SK-N-SH (cell line): ENCODE results near the gene PUM1. TPM values are rescaled to one million over a fixed set of nuclear protein-coding genes. Genes with fewer than 3 reads are reported as not detected.
A peak's percentile ranks its signal among the peaks of the same experiment; 100 is the strongest.

ENCODE experiments used
- CTCF ChIA-PET: fragments of 300-600, 350-600 bp; formaldehyde crosslinking; extraction: SDS; loops from one replicate; lab custom pipeline; 2021; lab: Yijun Ruan, JAX
- POLR2A ChIA-PET: fragments of 350-600 bp; sonication (Branson Sonifier 250); formaldehyde crosslinking; extraction: SDS; loops from one replicate; lab custom pipeline; 2020; ENCODE audit warnings: antibody characterized with exemption, inconsistent platforms; lab: Yijun Ruan, JAX
- DNase-seq: peaks from one replicate; pipeline ENCODE4 v3.0.0; 2012
- H2AFZ ChIP-seq: fragments of 200-600 bp; sonication (generic); 2 replicates; pipeline ENCODE4 v1.8.1; 2016; ENCODE audit warnings: antibody characterized with exemption, mild to moderate bottlenecking, low read depth
- H3F3A ChIP-seq: fragments of 200-600 bp; sonication (generic); replicated peaks from 2 replicates; pipeline ENCODE3; 2016; ENCODE audit warnings: antibody characterized with exemption, mild to moderate bottlenecking; ENCODE audit not compliant: insufficient read depth
- H3K27ac ChIP-seq, 2 experiments: fragments of 200-500 bp in 1 of 2; fragments of 200-600 bp in 1 of 2; sonication (Bioruptor generic) in 1 of 2; sonication (generic), shearing (Covaris generic) in 1 of 2; 2 replicates each; pipeline versions ENCODE4 v1.5.1 to v1.6.1; 2014 to 2016; ENCODE audit warnings: low read depth in 2 of 2, inconsistent platforms in 1 of 2, low read length in 1 of 2, mild to moderate bottlenecking in 1 of 2, mixed read lengths in 1 of 2
- H3K27me3 ChIP-seq: fragments of 200-600 bp; sonication (generic), shearing (Covaris generic); 2 replicates; pipeline ENCODE4 v1.6.1; 2016; ENCODE audit warnings: mixed run types; ENCODE audit not compliant: insufficient read depth
- H3K36me3 ChIP-seq, 2 experiments: fragments of 200-500 bp in 1 of 2; fragments of 200-600 bp in 1 of 2; sonication (Bioruptor generic) in 1 of 2; sonication (generic) in 1 of 2; replicated peaks in 1 of 2; 2 replicates each; pipeline versions ENCODE3 to v1.5.1; 2014 to 2016; ENCODE audit warnings: low read length in 1 of 2, mild to moderate bottlenecking in 1 of 2; ENCODE audit not compliant: insufficient read depth in 2 of 2, control insufficient read depth in 1 of 2
- H3K4me1 ChIP-seq, 2 experiments: fragments of 200-500 bp in 1 of 2; fragments of 200-600 bp in 1 of 2; sonication (Bioruptor generic) in 1 of 2; sonication (generic), shearing (Covaris generic) in 1 of 2; 2 replicates each; pipeline versions ENCODE4 v1.5.1 to v1.6.1; 2014 to 2016; ENCODE audit warnings: low read depth in 1 of 2, low read length in 1 of 2, mixed run types in 1 of 2; ENCODE audit not compliant: insufficient read depth in 2 of 2, control insufficient read depth in 1 of 2
- H3K4me2 ChIP-seq: fragments of 200-600 bp; sonication (generic), shearing (Covaris generic); 2 replicates; pipeline ENCODE4 v1.6.1; 2017; ENCODE audit warnings: mixed run types
- H3K4me3 ChIP-seq, 2 experiments: fragments of 200-500 bp in 1 of 2; fragments of 200-600 bp in 1 of 2; sonication (Bioruptor generic) in 1 of 2; sonication (generic), shearing (Covaris generic) in 1 of 2; 2 replicates each; pipeline versions ENCODE4 v1.5.1 to v1.8.1; 2014 to 2016; ENCODE audit warnings: low read depth in 2 of 2, inconsistent platforms in 1 of 2, low read length in 1 of 2, mild to moderate bottlenecking in 1 of 2, mixed read lengths in 1 of 2, moderate library complexity in 1 of 2
- H3K79me2 ChIP-seq: fragments of 200-600 bp; sonication (generic); 2 replicates; pipeline ENCODE4 v1.8.1; 2017; ENCODE audit warnings: mild to moderate bottlenecking; ENCODE audit not compliant: insufficient read depth
- H3K9ac ChIP-seq: fragments of 200-600 bp; sonication (generic); 2 replicates; pipeline ENCODE4 v1.6.1; 2017; ENCODE audit warnings: mixed run types
- H3K9me2 ChIP-seq: fragments of 200-600 bp; sonication (generic); 2 replicates; pipeline ENCODE4 v1.6.1; 2017; ENCODE audit warnings: mixed run types
- H3K9me3 ChIP-seq: fragments of 200-600 bp; sonication (generic); 2 replicates; pipeline ENCODE4 v1.6.1; 2017; ENCODE audit warnings: mixed run types, mild to moderate bottlenecking, moderate library complexity
- H4K20me1 ChIP-seq: fragments of 200-600 bp; sonication (generic); 2 replicates; pipeline ENCODE4 v1.6.1; 2017; ENCODE audit warnings: mild to moderate bottlenecking, mixed run types; ENCODE audit not compliant: insufficient read depth
- EP300 ChIP-seq, 2 experiments: IDR thresholded peaks; 2 replicates each; pipeline versions ENCODE4 v1.4.0 to v1.6.1; 2012; ENCODE audit warnings: borderline replicate concordance in 1 of 2, low read depth in 1 of 2, low read length in 1 of 2
- FOSL2 ChIP-seq: IDR thresholded peaks from 2 replicates; pipeline ENCODE4 v1.4.0; 2012; ENCODE audit warnings: low read depth, mild to moderate bottlenecking, moderate library complexity, borderline replicate concordance
- FOXM1 ChIP-seq: IDR thresholded peaks from 2 replicates; pipeline ENCODE4 v1.4.0; 2012; ENCODE audit warnings: low read depth, mild to moderate bottlenecking
- GABPA ChIP-seq: IDR thresholded peaks from 2 replicates; pipeline ENCODE4 v1.4.0; 2012; ENCODE audit warnings: low read depth, mild to moderate bottlenecking
- MAX ChIP-seq: IDR thresholded peaks from 2 replicates; pipeline ENCODE4 v1.4.0; 2012; ENCODE audit warnings: low read depth
- MXI1 ChIP-seq: IDR thresholded peaks from 2 replicates; pipeline ENCODE4 v1.6.1; 2012; ENCODE audit warnings: mild to moderate bottlenecking, low read depth, low read length, improper control_type of control experiment
- NFIC ChIP-seq: IDR thresholded peaks from 2 replicates; pipeline ENCODE4 v1.4.0; 2012; ENCODE audit warnings: borderline replicate concordance
- NRF1 ChIP-seq: IDR thresholded peaks from 2 replicates; pipeline ENCODE4 v1.6.1; 2012; ENCODE audit warnings: low read depth, mild to moderate bottlenecking, low read length
- RAD21 ChIP-seq: IDR thresholded peaks from 2 replicates; pipeline ENCODE4 v1.6.1; 2012; ENCODE audit warnings: mild to moderate bottlenecking, low read length
- RXRA ChIP-seq: IDR thresholded peaks from 2 replicates; pipeline ENCODE4 v1.4.0; 2012; ENCODE audit warnings: low read depth, mild to moderate bottlenecking, borderline replicate concordance
- TCF12 ChIP-seq: IDR thresholded peaks from 2 replicates; pipeline ENCODE4 v1.4.0; 2012
- TEAD4 ChIP-seq: IDR thresholded peaks from 2 replicates; pipeline ENCODE4 v1.4.0; 2012; ENCODE audit warnings: mild to moderate bottlenecking, borderline replicate concordance; ENCODE audit not compliant: insufficient read depth
- USF1 ChIP-seq: IDR thresholded peaks from 2 replicates; pipeline ENCODE4 v1.4.0; 2012; ENCODE audit warnings: low read depth, borderline replicate concordance
- WGBS: methylation state at CpG from one replicate; pipeline ENCODE4 v1.1.6; 2017; ENCODE audit warnings: low lambda C conversion rate; 5-methylcytosine and 5-hydroxymethylcytosine counted together
- polyA plus RNA-seq, 3 experiments: library from polyadenylated mRNA; depleted of rRNA; stranded (reverse); fragments of >200 nt; gene quantifications; 2 replicates each; pipeline ENCODE4 v1.2.3, GENCODE V29; 2012

PUM1 gene
- polyA plus RNA-seq, 1 of the 3 experiments (the other 2 are of a cell fraction): 66.7 TPM

- H3K27me3 ChIP-seq: no peaks in the 10 kb centered on the region
- no peaks in the 10 kb centered on the region for H3K4me1 ChIP-seq
- no peak for TF ChIP-seq RAD21
- no peak for TF ChIP-seq USF1
- no peak for TF ChIP-seq EP300 (IDR thresholded peaks at IDR 0.05; ENCODE audit: borderline replicate concordance in 1 of 2, low read depth in 1 of 2, low read length in 1 of 2)
- H3K27ac ChIP-seq: no peak overlapping the region
- ChIA-PET POLR2A (no interaction called here), CTCF (no interaction called here)
- no peak overlapping the region for H2AFZ ChIP-seq
- no peaks in the 10 kb centered on the region for H3K36me3 ChIP-seq
- H3K9me3 ChIP-seq: no peaks in the 10 kb centered on the region
- no peak overlapping the region for H3K9ac ChIP-seq
- H3K4me2 ChIP-seq: no peak overlapping the region
- no peak overlapping the region for H3K4me3 ChIP-seq
- H3K9me2 ChIP-seq: no peaks in the 10 kb centered on the region
- H3F3A ChIP-seq: no peaks in the 10 kb centered on the region
- H3K79me2 ChIP-seq: no peaks in the 10 kb centered on the region
- no peaks in the 10 kb centered on the region for H4K20me1 ChIP-seq
- WGBS: 94% methylated on average over 5 of the region's 5 CpGs
- no peak for DNase-seq
These were observed 43.3 kb upstream of the PUM1 start for GRCh38 chr1:31108861-31109260.

GRCh38 chr1:31105646-31106045, 40.1 kb upstream of the PUM1 start:
- no peaks in the 10 kb centered on the region for H3K9me2 ChIP-seq
- CTCF ChIA-PET: no interaction called here
- no peak overlapping the region for H3K27ac ChIP-seq
- no peaks in the 10 kb centered on the region for H3K79me2 ChIP-seq
- no peak overlapping the region for H2AFZ ChIP-seq
- H3K4me2 ChIP-seq: no peak overlapping the region
- POLR2A ChIA-PET: no interaction called here
- H3K36me3 ChIP-seq: no peaks in the 10 kb centered on the region
- H3K4me3 ChIP-seq: no peak overlapping the region
- H3K9ac ChIP-seq: no peak overlapping the region
- H3K9me3 ChIP-seq: no peaks in the 10 kb centered on the region
- no peaks in the 10 kb centered on the region for H3K27me3 ChIP-seq
- DNase-seq: no peak
- H3F3A ChIP-seq: no peaks in the 10 kb centered on the region
- no peak for TF ChIP-seq FOXM1
- TF ChIP-seq FOSL2: peak; percentile 12; the same call in 1 of the 2 replicates
- no peaks in the 10 kb centered on the region for H4K20me1 ChIP-seq
- 88% methylated on average over 8 of the region's 8 CpGs for WGBS
- peaks cover 8 to 9% of the 10 kb centered on the region in 2 experiments; a peak in 2 of 4 replicates for H3K4me1 ChIP-seq

- Histone ChIP-seq H3K27ac (no peak overlapping the region), H3K36me3 (no peaks in the 10 kb centered on the region), H3K4me1 (peaks cover 8 to 9% of the 10 kb centered on the region in 2 experiments; a peak in 2 of 4 replicates), H4K20me1 (no peaks in the 10 kb centered on the region), H3F3A (peaks cover 7% of the 10 kb centered on the region), H2AFZ (no peak overlapping the region; the same call in 1 of the 2 replicates), H3K4me3 (no peak overlapping the region), H3K9me2 (no peaks in the 10 kb centered on the region), H3K9me3 (no peaks in the 10 kb centered on the region), H3K4me2 (no peak overlapping the region), H3K79me2 (no peaks in the 10 kb centered on the region), H3K27me3 (no peaks in the 10 kb centered on the region), H3K9ac (no peak overlapping the region)
- DNase-seq: peak; percentile 28
- no peak for TF ChIP-seq USF1
- TF ChIP-seq MAX: no peak
- TF ChIP-seq TCF12: no peak
- no peak for TF ChIP-seq FOSL2
- TF ChIP-seq NRF1: no peak
- no peak for TF ChIP-seq GABPA
- no peak for TF ChIP-seq FOXM1
- TF ChIP-seq MXI1: no peak
- no peak for TF ChIP-seq NFIC
- TF ChIP-seq RXRA: no peak
- TF ChIP-seq TEAD4: no peak
- WGBS: 77% methylated on average over 4 of the region's 5 CpGs
- ChIA-PET POLR2A (no interaction called here), CTCF (no interaction called here)
These were observed 37.0 kb upstream of the PUM1 start for GRCh38 chr1:31102501-31102950.
